HG03280 (cell line): ENCODE data around the gene UFSP2.

Experiments used
- ATAC-seq: cut with Tn5 transposase; IDR thresholded peaks from one replicate; pipeline ENCODE4 v1.9.1; 2021; ENCODE audit warnings: mild to moderate bottlenecking, moderate library complexity; ENCODE audit not compliant: unreplicated experiment

UFSP2 gene

GRCh38 chr4:185357733-185358440, 67.9 kb downstream of the UFSP2 start:
- no peak for ATAC-seq

GRCh38 chr4:185357211-185357610, 68.6 kb downstream of the UFSP2 start:
- ATAC-seq = no peak

- ATAC-seq = no peak
These were observed 73.0 kb downstream of the UFSP2 start for GRCh38 chr4:185352741-185353140.

- no peak for ATAC-seq
These were observed 73.6 kb downstream of the UFSP2 start for GRCh38 chr4:185352202-185352601.

- no peak for ATAC-seq
These were observed 74.1 kb downstream of the UFSP2 start for GRCh38 chr4:185351691-185352090.
